GM12865 (cell line): Measurements from ENCODE around the gene GDE1.

Experiments
- DNase-seq: peaks from one replicate; pipeline ENCODE4 v3.0.0; 2010; ENCODE audit warnings: low read depth
- H3K4me3 ChIP-seq: 2 replicates; pipeline ENCODE4 v1.5.1; 2011; ENCODE audit warnings: mild to moderate bottlenecking, low read depth, low read length, control low read depth
- TF ChIP-seq, protein P1 (sequence below): IDR thresholded peaks from 2 replicates; pipeline ENCODE4 v1.5.1; 2011; ENCODE audit warnings: low read length, control low read depth, low read depth, inconsistent platforms; ENCODE audit not compliant: insufficient read depth; ENCODE audit errors: missing control alignments

Gene GDE1

DNA sequence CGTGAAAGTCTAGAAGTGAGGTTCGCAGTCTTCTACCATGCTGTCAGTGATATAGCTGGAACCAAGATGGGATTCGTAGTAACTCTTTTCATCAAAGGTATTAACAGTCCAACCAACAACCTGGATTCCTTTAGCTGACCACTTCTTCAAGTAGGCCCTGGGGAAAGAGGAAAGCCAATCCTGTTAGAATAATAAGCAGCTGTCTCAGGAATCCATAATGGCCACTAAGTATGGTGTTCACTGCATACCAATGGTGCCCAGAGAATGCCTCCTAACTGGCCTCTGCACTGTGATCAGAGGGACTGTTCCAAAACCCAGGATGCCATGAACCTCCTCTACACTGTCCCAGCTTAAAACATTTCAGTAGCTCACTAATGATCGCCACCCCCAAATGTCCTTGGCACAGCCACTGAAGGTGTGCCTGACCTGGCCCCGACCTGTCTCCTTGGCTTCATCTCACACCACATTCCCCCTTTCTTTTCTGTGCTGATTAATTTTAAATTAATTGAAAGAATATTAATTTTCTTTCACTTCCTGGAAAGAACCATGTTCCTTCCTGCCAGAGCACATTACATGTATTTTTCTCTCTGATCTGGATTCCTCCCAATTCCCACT lies 18.3 kb downstream of the GDE1 start:
- DNase-seq = no peak
- no peak overlapping the region for H3K4me3 ChIP-seq
- TF ChIP-seq, protein P1, sequence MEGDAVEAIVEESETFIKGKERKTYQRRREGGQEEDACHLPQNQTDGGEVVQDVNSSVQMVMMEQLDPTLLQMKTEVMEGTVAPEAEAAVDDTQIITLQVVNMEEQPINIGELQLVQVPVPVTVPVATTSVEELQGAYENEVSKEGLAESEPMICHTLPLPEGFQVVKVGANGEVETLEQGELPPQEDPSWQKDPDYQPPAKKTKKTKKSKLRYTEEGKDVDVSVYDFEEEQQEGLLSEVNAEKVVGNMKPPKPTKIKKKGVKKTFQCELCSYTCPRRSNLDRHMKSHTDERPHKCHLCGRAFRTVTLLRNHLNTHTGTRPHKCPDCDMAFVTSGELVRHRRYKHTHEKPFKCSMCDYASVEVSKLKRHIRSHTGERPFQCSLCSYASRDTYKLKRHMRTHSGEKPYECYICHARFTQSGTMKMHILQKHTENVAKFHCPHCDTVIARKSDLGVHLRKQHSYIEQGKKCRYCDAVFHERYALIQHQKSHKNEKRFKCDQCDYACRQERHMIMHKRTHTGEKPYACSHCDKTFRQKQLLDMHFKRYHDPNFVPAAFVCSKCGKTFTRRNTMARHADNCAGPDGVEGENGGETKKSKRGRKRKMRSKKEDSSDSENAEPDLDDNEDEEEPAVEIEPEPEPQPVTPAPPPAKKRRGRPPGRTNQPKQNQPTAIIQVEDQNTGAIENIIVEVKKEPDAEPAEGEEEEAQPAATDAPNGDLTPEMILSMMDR = no peak

- peak; percentile 78 for DNase-seq
- TF ChIP-seq, protein P1 = peak; percentile 74
These were observed 19.3 kb downstream of the GDE1 start for GRCh38 chr16:19502395-19503131.

DNA sequence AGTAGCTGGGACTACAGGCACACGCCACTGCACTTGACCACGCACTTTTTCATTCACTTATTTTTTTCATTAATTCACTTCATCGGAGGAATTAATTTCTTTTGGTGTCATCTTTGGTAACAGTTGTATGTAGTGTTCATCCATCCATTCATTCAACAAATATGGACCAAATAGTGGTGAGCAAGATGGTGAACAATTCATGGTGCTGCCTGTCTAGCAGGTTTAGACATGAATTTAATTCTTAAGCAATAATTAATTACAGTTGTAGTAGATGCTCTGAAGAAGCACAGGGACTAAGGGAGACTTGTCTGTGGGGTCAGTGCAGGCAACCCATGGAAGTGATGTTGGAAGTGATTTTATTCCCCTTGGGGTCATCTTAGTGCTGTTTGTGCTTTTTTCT lies 22.4 kb downstream of the GDE1 start:
- no peak for DNase-seq
- H3K4me3 ChIP-seq = no peak overlapping the region
- TF ChIP-seq, protein P1 = no peak

More at GRCh38 chr16:19502395-19503131, 19.3 kb downstream of the GDE1 start:
- H3K4me3 ChIP-seq = no peak overlapping the region

GRCh38 chr16:19499006-19499405 lies 22.9 kb downstream of the GDE1 start:
- no peak overlapping the region for H3K4me3 ChIP-seq
- TF ChIP-seq, protein P1 = no peak
- no peak for DNase-seq

GRCh38 chr16:19497176-19497575 lies 24.7 kb downstream of the GDE1 start:
- H3K4me3 ChIP-seq = no peak overlapping the region
- TF ChIP-seq, protein P1 = no peak
- no peak for DNase-seq

GRCh38 chr16:19490619-19491018 lies 31.3 kb downstream of the GDE1 start:
- DNase-seq = no peak
- H3K4me3 ChIP-seq = no peak overlapping the region
- TF ChIP-seq, protein P1 = no peak
